Measurements from ENCODE around the gene FBXL20. TPM values are rescaled to one million over a fixed set of nuclear protein-coding genes. Genes with fewer than 3 reads are reported as not detected.

FBXL20 gene
- total RNA-seq, 1 donor from 2014 or later, result 16.3 TPM

DNA sequence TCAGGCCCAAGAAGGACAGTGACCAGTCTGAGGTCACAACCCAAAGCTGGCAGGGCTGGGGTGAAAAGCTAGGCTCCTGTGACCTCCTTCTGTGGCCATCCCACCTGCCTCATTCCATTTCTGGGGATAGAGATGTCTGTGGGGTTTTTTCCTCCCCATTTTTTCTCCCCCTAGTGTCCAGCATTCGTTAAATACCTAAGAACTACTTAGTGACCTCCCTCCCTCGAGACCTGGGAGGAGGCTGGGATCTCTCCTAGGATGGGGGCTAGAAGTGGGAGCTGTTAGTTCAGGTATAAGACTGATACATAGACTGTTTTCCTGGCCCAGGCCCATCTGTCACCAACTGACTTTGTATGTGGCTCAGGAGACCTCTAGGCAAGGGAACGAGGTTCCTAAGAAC, 155.2 kb downstream of the FBXL20 start:
- Histone ChIP-seq H3K4me3 (ENCODE audit: low read depth, low read length) (no peak overlapping the region), H3K36me3 (ENCODE audit: control insufficient read depth, insufficient read depth, low read length) (no peaks in the 10 kb centered on the region), H3K27me3 (ENCODE audit: control insufficient read depth, insufficient read depth, low read length) (peaks cover 2% of the 10 kb centered on the region)
- TF ChIP-seq, protein P1, sequence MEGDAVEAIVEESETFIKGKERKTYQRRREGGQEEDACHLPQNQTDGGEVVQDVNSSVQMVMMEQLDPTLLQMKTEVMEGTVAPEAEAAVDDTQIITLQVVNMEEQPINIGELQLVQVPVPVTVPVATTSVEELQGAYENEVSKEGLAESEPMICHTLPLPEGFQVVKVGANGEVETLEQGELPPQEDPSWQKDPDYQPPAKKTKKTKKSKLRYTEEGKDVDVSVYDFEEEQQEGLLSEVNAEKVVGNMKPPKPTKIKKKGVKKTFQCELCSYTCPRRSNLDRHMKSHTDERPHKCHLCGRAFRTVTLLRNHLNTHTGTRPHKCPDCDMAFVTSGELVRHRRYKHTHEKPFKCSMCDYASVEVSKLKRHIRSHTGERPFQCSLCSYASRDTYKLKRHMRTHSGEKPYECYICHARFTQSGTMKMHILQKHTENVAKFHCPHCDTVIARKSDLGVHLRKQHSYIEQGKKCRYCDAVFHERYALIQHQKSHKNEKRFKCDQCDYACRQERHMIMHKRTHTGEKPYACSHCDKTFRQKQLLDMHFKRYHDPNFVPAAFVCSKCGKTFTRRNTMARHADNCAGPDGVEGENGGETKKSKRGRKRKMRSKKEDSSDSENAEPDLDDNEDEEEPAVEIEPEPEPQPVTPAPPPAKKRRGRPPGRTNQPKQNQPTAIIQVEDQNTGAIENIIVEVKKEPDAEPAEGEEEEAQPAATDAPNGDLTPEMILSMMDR (IDR thresholded peaks at IDR 0.05; ENCODE audit: insufficient read depth, low read length, poor library complexity, severe bottlenecking), result peak; percentile 3
- DNase-seq (ENCODE audit: low read depth), result no peak

DNA sequence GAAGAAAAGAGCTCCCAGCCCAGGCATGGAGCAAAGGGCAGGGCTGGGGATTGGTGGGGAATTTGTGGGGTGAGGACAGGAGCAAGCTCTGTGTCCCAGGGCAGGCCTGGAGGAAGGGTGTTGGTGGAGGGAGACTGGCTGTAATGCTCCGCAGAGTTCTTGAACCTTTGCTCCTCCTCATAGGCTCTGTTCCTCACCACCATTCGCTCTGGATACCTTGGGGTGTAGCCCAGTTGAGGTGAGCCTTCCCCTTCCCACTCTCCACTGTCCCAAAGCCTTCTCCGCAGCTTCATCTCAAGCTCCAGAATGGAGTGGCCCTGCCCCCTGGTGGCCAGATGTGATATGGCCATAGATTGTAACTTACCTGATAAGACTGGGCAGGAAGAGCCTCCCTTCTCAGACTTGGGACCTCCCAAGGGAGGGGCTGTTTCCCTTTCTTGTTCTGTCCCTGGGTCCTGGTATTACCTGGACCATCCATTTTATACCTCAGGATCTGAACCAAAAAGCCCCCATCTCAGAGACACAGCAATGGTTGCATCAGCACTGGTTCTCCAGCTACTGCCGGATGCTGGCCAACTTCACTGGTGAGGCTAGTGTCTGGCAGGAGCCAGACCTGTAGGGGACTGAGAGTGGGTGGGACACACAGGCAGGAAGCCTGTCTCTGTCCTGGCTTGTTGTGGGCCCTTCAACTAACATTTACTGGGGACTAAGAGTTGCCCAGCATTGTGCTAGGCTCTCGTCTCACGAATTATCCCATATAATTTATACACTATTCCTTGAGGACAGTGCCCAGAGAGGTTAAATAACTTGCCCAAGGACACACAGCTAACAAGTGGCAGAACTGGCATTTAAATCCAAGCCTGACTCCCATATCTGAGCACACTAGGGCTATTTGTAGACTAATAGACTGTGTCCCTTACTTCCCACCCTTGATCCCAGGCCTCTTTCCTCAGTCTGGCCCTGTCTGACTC, 156.5 kb downstream of the FBXL20 start:
- Histone ChIP-seq H3K36me3 (ENCODE audit: control insufficient read depth, insufficient read depth, low read length) (no peaks in the 10 kb centered on the region), H3K4me3 (ENCODE audit: low read depth, low read length) (no peak overlapping the region), H3K27me3 (ENCODE audit: control insufficient read depth, insufficient read depth, low read length) (peaks cover 3% of the 10 kb centered on the region)
- peak; percentile 31 for DNase-seq (ENCODE audit: low read depth)
- TF ChIP-seq, protein P1 (IDR thresholded peaks at IDR 0.05; ENCODE audit: insufficient read depth, low read length, poor library complexity, severe bottlenecking), result peak; percentile 97

DNA sequence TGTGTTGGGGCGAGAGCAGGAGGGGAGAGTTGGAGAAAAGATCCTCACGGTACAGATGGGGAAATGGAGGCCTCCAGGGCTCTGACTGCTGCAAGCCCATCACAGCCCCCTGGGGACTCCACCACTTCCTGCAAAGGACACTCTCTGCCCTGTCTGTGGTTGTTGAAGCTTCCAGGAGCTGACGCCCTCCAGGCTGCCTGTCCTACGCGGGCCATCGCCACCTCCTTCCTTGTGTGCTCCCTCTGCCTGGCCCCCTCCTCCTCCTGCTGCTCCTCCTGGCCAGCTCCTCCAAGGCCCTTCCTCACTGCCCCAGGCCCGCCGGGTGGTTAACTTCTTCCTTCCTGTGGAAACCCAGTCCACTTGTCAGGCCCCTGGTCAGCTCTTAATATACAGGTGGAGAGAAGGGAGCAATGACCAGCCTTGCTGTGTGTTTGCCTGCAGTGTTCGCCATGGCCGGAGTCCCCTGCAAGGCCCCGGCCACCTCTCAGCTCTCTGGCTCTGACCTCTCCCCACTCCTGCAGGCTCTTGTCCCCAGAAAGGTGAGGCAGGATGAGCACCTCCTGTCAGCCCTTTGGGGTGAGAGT, 157.3 kb downstream of the FBXL20 start:
- H3K36me3 ChIP-seq (ENCODE audit: control insufficient read depth, insufficient read depth, low read length), result no peaks in the 10 kb centered on the region
- H3K4me3 ChIP-seq (ENCODE audit: low read depth, low read length), result no peak overlapping the region
- DNase-seq (ENCODE audit: low read depth), result no peak
- peaks cover 6% of the 10 kb centered on the region for H3K27me3 ChIP-seq (ENCODE audit: control insufficient read depth, insufficient read depth, low read length)
- TF ChIP-seq, protein P1 (IDR thresholded peaks at IDR 0.05; ENCODE audit: insufficient read depth, low read length, poor library complexity, severe bottlenecking), result no peak

DNA sequence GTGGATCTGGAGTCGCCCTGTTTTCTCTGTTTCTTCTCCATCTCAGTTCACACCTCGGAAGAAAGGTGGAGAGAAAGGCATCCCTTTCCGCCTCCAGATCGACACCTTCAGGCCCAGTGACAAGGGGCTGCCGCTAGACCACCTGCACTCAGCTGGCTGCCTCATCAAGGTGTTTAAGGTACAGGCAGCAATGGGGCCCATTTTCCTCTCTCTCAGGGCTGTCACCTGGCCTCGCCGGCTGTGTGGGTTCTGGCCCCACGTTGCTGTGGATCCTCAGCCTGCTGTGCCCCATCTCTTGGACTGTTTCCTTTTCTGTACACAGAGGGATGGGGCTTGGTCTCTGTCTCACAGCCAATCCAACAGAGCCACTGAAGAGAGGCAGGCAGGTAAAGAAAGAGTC, 158.3 kb downstream of the FBXL20 start:
- DNase-seq (ENCODE audit: low read depth), result no peak
- TF ChIP-seq, protein P1 (IDR thresholded peaks at IDR 0.05; ENCODE audit: insufficient read depth, low read length, poor library complexity, severe bottlenecking), result no peak
- Histone ChIP-seq H3K27me3 (ENCODE audit: control insufficient read depth, insufficient read depth, low read length) (peaks cover 6% of the 10 kb centered on the region), H3K36me3 (ENCODE audit: control insufficient read depth, insufficient read depth, low read length) (no peaks in the 10 kb centered on the region), H3K4me3 (ENCODE audit: low read depth, low read length) (no peak overlapping the region)

DNA sequence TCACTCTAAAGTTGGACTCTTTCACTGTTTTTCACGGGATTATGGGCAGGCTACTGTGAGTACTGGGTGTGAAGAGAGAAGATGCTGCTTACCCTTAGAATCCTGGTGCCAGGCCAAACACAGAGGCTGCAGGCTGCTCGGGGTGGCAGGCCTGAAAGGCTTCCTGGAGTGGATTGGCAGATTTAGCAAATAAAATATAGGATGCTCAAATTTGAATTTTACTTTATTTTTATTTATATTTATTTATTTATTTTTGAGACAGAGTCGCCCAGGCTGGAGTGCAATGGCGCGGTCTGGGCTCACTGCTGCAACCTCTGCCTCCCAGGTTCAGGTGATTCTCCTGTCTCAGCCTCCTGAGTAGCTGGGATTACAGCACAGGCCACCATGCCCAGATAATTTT, 160.8 kb downstream of the FBXL20 start:
- TF ChIP-seq, protein P1 (IDR thresholded peaks at IDR 0.05; ENCODE audit: insufficient read depth, low read length, poor library complexity, severe bottlenecking), result no peak

More for the DNA sequence above, 160.8 kb downstream of the FBXL20 start:
- Histone ChIP-seq H3K4me3 (ENCODE audit: low read depth, low read length) (no peak overlapping the region), H3K36me3 (ENCODE audit: control insufficient read depth, insufficient read depth, low read length) (no peaks in the 10 kb centered on the region), H3K27me3 (ENCODE audit: control insufficient read depth, insufficient read depth, low read length) (peaks cover 6% of the 10 kb centered on the region)
- DNase-seq (ENCODE audit: low read depth), result no peak

Measured in kidney epithelial cell (primary cell).